ENCODE results near the gene MYPOP.
A peak's percentile ranks its signal among the peaks of the same experiment; 100 is the strongest.

Gene MYPOP

GRCh38 chr19:45863840-45864628, 38.4 kb downstream of the MYPOP start, which contains the start of gene FOXA3:
Gene FOXA3 (plus strand): TSS chr19:45864326. CDS start chr19:45864457, 131 bp downstream.
- DNase-seq (ENCODE audit: low read depth), result no peak

GRCh38 chr19:45863335-45863839, 39.0 kb downstream of the MYPOP start:
- no peak for DNase-seq (ENCODE audit: low read depth)

- DNase-seq (ENCODE audit: low read depth), result peak; percentile 98
Observed at GRCh38 chr19:45862564-45863334, 39.7 kb downstream of the MYPOP start, which contains the start of gene SYMPK. Gene SYMPK (minus strand): TSS chr19:45863147. CDS start chr19:45854495, 8,652 bp downstream.

- DNase-seq (ENCODE audit: low read depth), result no peak
Observed at GRCh38 chr19:45862271-45862563, 40.2 kb downstream of the MYPOP start.

- DNase-seq (ENCODE audit: low read depth), result no peak
Observed at GRCh38 chr19:45860359-45861259, 41.8 kb downstream of the MYPOP start.

GRCh38 chr19:45854167-45854778, 48.1 kb downstream of the MYPOP start:
- DNase-seq (ENCODE audit: low read depth), result no peak

- no peak for DNase-seq (ENCODE audit: low read depth)
Observed at GRCh38 chr19:45852983-45853382, 49.4 kb downstream of the MYPOP start.

- DNase-seq (ENCODE audit: low read depth), result no peak
Observed at GRCh38 chr19:45852145-45852750, 50.2 kb downstream of the MYPOP start.

- DNase-seq (ENCODE audit: low read depth), result no peak
Observed at GRCh38 chr19:45848922-45849321, 53.5 kb downstream of the MYPOP start.

- DNase-seq (ENCODE audit: low read depth), result no peak
Observed at GRCh38 chr19:45847663-45848062, 54.8 kb downstream of the MYPOP start.

GRCh38 chr19:45842198-45842597, 60.2 kb downstream of the MYPOP start:
- no peak for DNase-seq (ENCODE audit: low read depth)

Data from stromal cell of bone marrow (primary cell).